OCI-LY7 (cell line): ENCODE results near the gene TMEM50A. TPM values are rescaled to one million over a fixed set of nuclear protein-coding genes. Genes with fewer than 3 reads are reported as not detected.
"Not testable (repeated sequence)": the region's sequence is repeated elsewhere in the genome, so short reads cannot be mapped to it uniquely, and the experiment has no call there.

Source experiments
- BruUV-seq: library from RNA; stranded (reverse); fragments of 400-500 nt; replicated peaks from 2 replicates; lab custom pipeline; 2021; lab: Mats Ljungman, UMichigan
- CTCF ChIA-PET: fragments of 300-600 bp; sonication (Branson Sonifier 250); formaldehyde crosslinking; loops from one replicate; lab custom pipeline; 2022; ENCODE audit warnings: antibody characterized with exemption; ENCODE audit not compliant: unreplicated experiment; lab: Charles Lee
- POLR2A ChIA-PET: fragments of 300-600 bp; sonication (Branson Sonifier 250); formaldehyde crosslinking; loops from one replicate; lab custom pipeline; 2022; ENCODE audit warnings: antibody characterized with exemption; lab: Charles Lee
- DNase-seq: peaks from one replicate; pipeline ENCODE4 v3.0.0-alpha.2; 2015; ENCODE audit warnings: low spot score
- H2AFZ ChIP-seq: fragments of 200-600 bp; sonication (generic), shearing (Covaris generic); 2 replicates; pipeline ENCODE4 v1.6.1; 2014; ENCODE audit warnings: mild to moderate bottlenecking, antibody characterized with exemption, low read length, moderate library complexity
- H3K27ac ChIP-seq: fragments of 200-600 bp; sonication (generic); 2 replicates; pipeline ENCODE4 v1.5.1; 2014; ENCODE audit warnings: mixed run types, low read depth, mild to moderate bottlenecking, moderate library complexity, low read length, inconsistent platforms; ENCODE audit not compliant: poor library complexity, severe bottlenecking
- H3K36me3 ChIP-seq: fragments of 200-600 bp; sonication (generic); 2 replicates; pipeline ENCODE4 v1.6.1; 2014; ENCODE audit warnings: mild to moderate bottlenecking, antibody characterized with exemption, low read length, moderate library complexity, mixed read lengths; ENCODE audit not compliant: insufficient read depth
- H3K4me1 ChIP-seq: fragments of 200-600 bp; sonication (generic); 2 replicates; pipeline ENCODE4 v1.5.1; 2014; ENCODE audit warnings: mild to moderate bottlenecking, low read length; ENCODE audit not compliant: insufficient read depth, poor library complexity, severe bottlenecking
- H3K4me2 ChIP-seq: fragments of 200-600 bp; sonication (generic); 2 replicates; pipeline ENCODE4 v1.6.1; 2014; ENCODE audit warnings: mild to moderate bottlenecking, low read length
- H3K4me3 ChIP-seq: fragments of 200-600 bp; sonication (generic); 2 replicates; pipeline ENCODE4 v1.5.1; 2014; ENCODE audit warnings: mild to moderate bottlenecking, low read depth, low read length; ENCODE audit not compliant: poor library complexity, severe bottlenecking
- H3K79me2 ChIP-seq: fragments of 200-600 bp; sonication (generic); 2 replicates; pipeline ENCODE4 v1.6.1; 2016; ENCODE audit warnings: low read depth, mild to moderate bottlenecking, low read length, moderate library complexity, mixed read lengths; ENCODE audit not compliant: insufficient read depth
- H3K9me2 ChIP-seq: fragments of 200-600 bp; sonication (generic); 2 replicates; pipeline ENCODE4 v1.6.1; 2016; ENCODE audit warnings: mild to moderate bottlenecking, low read length, mixed read lengths; ENCODE audit not compliant: insufficient read depth
- H3K9me3 ChIP-seq: fragments of 200-600 bp; sonication (generic); 2 replicates; pipeline ENCODE4 v1.6.1; 2014; ENCODE audit warnings: mild to moderate bottlenecking, mixed run types, low read length, mixed read lengths
- H4K20me1 ChIP-seq: fragments of 200-600 bp; sonication (generic); 2 replicates; pipeline ENCODE4 v1.6.1; 2014; ENCODE audit warnings: mild to moderate bottlenecking, antibody characterized with exemption, low read length, moderate library complexity, mixed read lengths; ENCODE audit not compliant: insufficient read depth
- intact Hi-C: fragments of 100-400 bp; cut with micrococcal nuclease; formaldehyde crosslinking; loops from one replicate; pipeline ENCODE4 v1.10.0; 2022; ENCODE audit not compliant: unreplicated experiment
- total RNA-seq, 2 experiments: library from RNA; depleted of rRNA in 1 of 2; stranded (reverse); fragments of >200 nt in 1 of 2; shearing (Covaris generic) in 1 of 2; gene quantifications; 2 replicates each; pipeline ENCODE4 v1.2.3, GENCODE V29; 2014 to 2022

TMEM50A gene
- total RNA-seq, 2 experiments from 2014 or later: 56.2 to 62.9 TPM

GRCh38 chr1:25327864-25328790 lies 10.0 kb upstream of the TMEM50A start:
- H3K4me1 ChIP-seq, H3K27ac ChIP-seq, H3K4me2 ChIP-seq, H3K79me2 ChIP-seq, POLR2A ChIA-PET, H3K9me2 ChIP-seq, CTCF ChIA-PET, H3K36me3 ChIP-seq, H4K20me1 ChIP-seq, H3K9me3 ChIP-seq, DNase-seq, H2AFZ ChIP-seq, H3K4me3 ChIP-seq, intact Hi-C loops: not testable (repeated sequence)
- TSS peak; percentile 23 for BruUV-seq

- POLR2A ChIA-PET, BruUV-seq, CTCF ChIA-PET: not testable (repeated sequence)
Observed at GRCh38 chr1:25328791-25329185, 9.3 kb upstream of the TMEM50A start.

GRCh38 chr1:25329336-25329735 lies 8.8 kb upstream of the TMEM50A start:
- CTCF ChIA-PET, H3K4me3 ChIP-seq, H3K9me3 ChIP-seq, H3K36me3 ChIP-seq, H3K4me2 ChIP-seq, H3K79me2 ChIP-seq, intact Hi-C loops, H3K9me2 ChIP-seq, H3K27ac ChIP-seq, POLR2A ChIA-PET, H2AFZ ChIP-seq, DNase-seq, BruUV-seq, H3K4me1 ChIP-seq, H4K20me1 ChIP-seq: not testable (repeated sequence)

More at GRCh38 chr1:25328791-25329185, 9.3 kb upstream of the TMEM50A start:
- intact Hi-C loops, H3K79me2 ChIP-seq, H3K9me3 ChIP-seq, H3K36me3 ChIP-seq, H2AFZ ChIP-seq, H3K4me1 ChIP-seq, H3K4me3 ChIP-seq, DNase-seq, H4K20me1 ChIP-seq, H3K9me2 ChIP-seq, H3K27ac ChIP-seq, H3K4me2 ChIP-seq: not testable (repeated sequence)

- H3K4me1 ChIP-seq, H3K4me2 ChIP-seq, H3K27ac ChIP-seq, DNase-seq, BruUV-seq, CTCF ChIA-PET, H3K9me3 ChIP-seq, H3K9me2 ChIP-seq, H3K4me3 ChIP-seq, intact Hi-C loops, H4K20me1 ChIP-seq, H3K36me3 ChIP-seq, POLR2A ChIA-PET, H2AFZ ChIP-seq, H3K79me2 ChIP-seq: not testable (repeated sequence)
Observed at GRCh38 chr1:25329950-25330349, 8.2 kb upstream of the TMEM50A start.
